Loucy (cell line): ENCODE results near the gene KRTAP10-12.

Source experiments
- H2AFZ ChIP-seq: fragments of 200-600 bp; sonication (generic); 2 replicates; pipeline ENCODE4 v1.6.0; 2016; ENCODE audit warnings: antibody characterized with exemption, mild to moderate bottlenecking, low read length, moderate library complexity
- H3F3A ChIP-seq: fragments of 200-600 bp; 2 replicates; pipeline ENCODE4 v1.6.0; 2016; ENCODE audit warnings: antibody characterized with exemption, low read depth, mild to moderate bottlenecking
- H3K27me3 ChIP-seq: fragments of 200-600 bp; sonication (generic); 2 replicates; pipeline ENCODE4 v1.6.1; 2014; ENCODE audit warnings: low read length, mild to moderate bottlenecking; ENCODE audit not compliant: insufficient read depth, poor library complexity, severe bottlenecking
- H3K36me3 ChIP-seq: fragments of 200-600 bp; sonication (generic); 2 replicates; pipeline ENCODE4 v1.6.1; 2016; ENCODE audit warnings: low read length; ENCODE audit not compliant: insufficient read depth
- H3K4me1 ChIP-seq: fragments of 200-600 bp; sonication (generic); 2 replicates; pipeline ENCODE4 v1.5.1; 2014; ENCODE audit warnings: low read length, mild to moderate bottlenecking; ENCODE audit not compliant: insufficient read depth, poor library complexity, severe bottlenecking
- H3K4me2 ChIP-seq: fragments of 200-600 bp; sonication (generic); 2 replicates; pipeline ENCODE4 v1.6.0; 2014; ENCODE audit warnings: antibody characterized with exemption, low read length, low read depth, mild to moderate bottlenecking; ENCODE audit not compliant: poor library complexity, severe bottlenecking
- H3K4me3 ChIP-seq: fragments of 200-600 bp; sonication (generic); 2 replicates; pipeline ENCODE4 v1.5.1; 2014; ENCODE audit warnings: low read length, mild to moderate bottlenecking, mixed read lengths; ENCODE audit not compliant: poor library complexity, severe bottlenecking
- H3K79me2 ChIP-seq: fragments of 200-600 bp; sonication (generic); 2 replicates; pipeline ENCODE4 v1.6.1; 2014; ENCODE audit warnings: low read length; ENCODE audit not compliant: insufficient read depth
- H3K9ac ChIP-seq: fragments of 200-600 bp; sonication (generic); 2 replicates; pipeline ENCODE4 v1.6.0; 2014; ENCODE audit warnings: mild to moderate bottlenecking, low read depth, low read length, moderate library complexity; ENCODE audit not compliant: poor library complexity, severe bottlenecking
- H3K9me2 ChIP-seq: fragments of 200-600 bp; sonication (generic); replicated peaks from 2 replicates; pipeline ENCODE4 v1.6.1; 2016; ENCODE audit warnings: low read depth, low read length, mixed read lengths
- H3K9me3 ChIP-seq: fragments of 200-600 bp; sonication (generic); 2 replicates; pipeline ENCODE4 v1.6.1; 2014; ENCODE audit warnings: mild to moderate bottlenecking, antibody characterized with exemption, low read length, low read depth; ENCODE audit not compliant: insufficient read depth
- H4K20me1 ChIP-seq: fragments of 200-600 bp; sonication (generic); 2 replicates; pipeline ENCODE4 v1.6.0; 2014; ENCODE audit warnings: antibody characterized with exemption, low read length, mild to moderate bottlenecking; ENCODE audit not compliant: insufficient read depth, poor library complexity, severe bottlenecking
- EZH2phosphoT487 ChIP-seq: fragments of 200-600 bp; IDR thresholded peaks from 2 replicates; pipeline ENCODE4 v1.6.1; 2018; ENCODE audit warnings: antibody characterized with exemption, mild to moderate bottlenecking, moderate library complexity, borderline replicate concordance
- TF ChIP-seq, protein P1 (sequence below): fragments of 200-600 bp; sonication (generic); conservative IDR thresholded peaks from 2 replicates; pipeline ENCODE4 v1.5.1; 2014; ENCODE audit warnings: mild to moderate bottlenecking, antibody characterized with exemption, low read length

The KRTAP10-12 gene

DNA sequence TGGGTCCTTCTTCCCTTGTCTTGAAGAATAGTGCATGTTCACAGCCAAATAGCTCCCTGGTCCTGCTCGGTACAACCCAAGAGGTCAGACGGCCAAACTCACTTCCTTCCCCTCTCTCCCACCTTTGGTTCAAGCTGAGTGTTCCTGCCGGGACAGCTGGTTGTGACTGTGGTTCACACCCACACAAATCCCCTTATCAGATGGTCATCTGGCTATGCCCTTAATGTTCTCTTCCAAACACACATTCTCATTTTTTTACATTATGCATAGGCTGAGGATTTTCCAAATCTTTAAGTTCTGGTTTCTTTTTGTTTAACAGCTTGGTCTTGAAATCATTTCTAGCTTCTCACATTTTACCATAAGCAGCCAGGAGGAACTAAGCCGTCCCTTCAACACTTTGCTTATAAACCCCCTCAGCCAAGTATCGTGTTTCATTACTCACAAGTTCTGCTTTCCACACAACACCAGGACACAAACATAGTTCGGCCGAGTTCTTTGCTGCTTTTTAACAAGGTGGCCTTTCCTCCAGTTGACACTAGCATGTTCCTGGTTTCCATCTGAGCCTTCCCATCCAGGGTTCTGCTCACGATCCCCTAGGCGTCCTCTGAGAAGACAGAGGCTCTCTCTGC, 34.1 kb downstream of the KRTAP10-12 start:
- Histone ChIP-seq H3K9me3 (peaks cover 1% of the 10 kb centered on the region; the same call in 1 of the 2 replicates), H3K79me2 (no peaks in the 10 kb centered on the region), H3K27me3 (no peaks in the 10 kb centered on the region), H3K4me2 (no peak overlapping the region), H2AFZ (no peak overlapping the region), H3K4me1 (no peaks in the 10 kb centered on the region), H3K4me3 (no peak overlapping the region), H3F3A (no peaks in the 10 kb centered on the region), H3K9me2 (no peaks in the 10 kb centered on the region), H3K9ac (no peak overlapping the region), H3K36me3 (no peaks in the 10 kb centered on the region), H4K20me1 (no peaks in the 10 kb centered on the region)
- no peak for TF ChIP-seq EZH2phosphoT487
- TF ChIP-seq, protein P1, sequence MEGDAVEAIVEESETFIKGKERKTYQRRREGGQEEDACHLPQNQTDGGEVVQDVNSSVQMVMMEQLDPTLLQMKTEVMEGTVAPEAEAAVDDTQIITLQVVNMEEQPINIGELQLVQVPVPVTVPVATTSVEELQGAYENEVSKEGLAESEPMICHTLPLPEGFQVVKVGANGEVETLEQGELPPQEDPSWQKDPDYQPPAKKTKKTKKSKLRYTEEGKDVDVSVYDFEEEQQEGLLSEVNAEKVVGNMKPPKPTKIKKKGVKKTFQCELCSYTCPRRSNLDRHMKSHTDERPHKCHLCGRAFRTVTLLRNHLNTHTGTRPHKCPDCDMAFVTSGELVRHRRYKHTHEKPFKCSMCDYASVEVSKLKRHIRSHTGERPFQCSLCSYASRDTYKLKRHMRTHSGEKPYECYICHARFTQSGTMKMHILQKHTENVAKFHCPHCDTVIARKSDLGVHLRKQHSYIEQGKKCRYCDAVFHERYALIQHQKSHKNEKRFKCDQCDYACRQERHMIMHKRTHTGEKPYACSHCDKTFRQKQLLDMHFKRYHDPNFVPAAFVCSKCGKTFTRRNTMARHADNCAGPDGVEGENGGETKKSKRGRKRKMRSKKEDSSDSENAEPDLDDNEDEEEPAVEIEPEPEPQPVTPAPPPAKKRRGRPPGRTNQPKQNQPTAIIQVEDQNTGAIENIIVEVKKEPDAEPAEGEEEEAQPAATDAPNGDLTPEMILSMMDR, result no peak

GRCh38 chr21:44732263-44732662, 35.3 kb downstream of the KRTAP10-12 start:
- no peaks in the 10 kb centered on the region for H4K20me1 ChIP-seq
- no peak overlapping the region for H2AFZ ChIP-seq
- no peak overlapping the region for H3K4me2 ChIP-seq
- TF ChIP-seq, protein P1, result no peak
- no peak for TF ChIP-seq EZH2phosphoT487
- no peaks in the 10 kb centered on the region for H3K36me3 ChIP-seq
- no peaks in the 10 kb centered on the region for H3K27me3 ChIP-seq
- peaks cover 11% of the 10 kb centered on the region; the same call in 1 of the 2 replicates for H3K9me3 ChIP-seq
- no peak overlapping the region for H3K9ac ChIP-seq
- H3K9me2 ChIP-seq, result no peaks in the 10 kb centered on the region
- H3K4me3 ChIP-seq, result no peak overlapping the region
- H3K4me1 ChIP-seq, result no peaks in the 10 kb centered on the region
- H3K79me2 ChIP-seq, result no peaks in the 10 kb centered on the region
- H3F3A ChIP-seq, result no peaks in the 10 kb centered on the region

GRCh38 chr21:44732956-44733355, 36.0 kb downstream of the KRTAP10-12 start:
- Histone ChIP-seq H3K79me2 (no peaks in the 10 kb centered on the region), H3K27me3 (no peaks in the 10 kb centered on the region), H3K9ac (no peak overlapping the region), H3K4me3 (no peak overlapping the region), H3K4me2 (no peak overlapping the region), H3K36me3 (no peaks in the 10 kb centered on the region), H4K20me1 (no peaks in the 10 kb centered on the region), H2AFZ (no peak overlapping the region), H3K9me2 (no peaks in the 10 kb centered on the region), H3K9me3 (peaks cover 18% of the 10 kb centered on the region; the same call in 1 of the 2 replicates), H3F3A (no peaks in the 10 kb centered on the region), H3K4me1 (no peaks in the 10 kb centered on the region)
- TF ChIP-seq, protein P1, result no peak
